Caco-2 (cell line): ENCODE measurements around the gene NDEL1. TPM values are rescaled to one million over a fixed set of nuclear protein-coding genes. Genes with fewer than 3 reads are reported as not detected.
A peak's percentile ranks its signal among the peaks of the same experiment; 100 is the strongest.

Source experiments
- Bru-seq: library from RNA; stranded (reverse); fragments of 400-500 nt; gene quantifications from one replicate; lab custom pipeline; 2021; lab: Mats Ljungman, UMichigan
- BruChase-seq, 2 experiments: library from RNA; stranded (reverse); fragments of 400-500 nt; gene quantifications; one replicate each; lab custom pipeline; 2021; lab: Mats Ljungman, UMichigan
- BruUV-seq: library from RNA; stranded (reverse); fragments of 400-500 nt; replicated peaks from 2 replicates; lab custom pipeline; 2021; lab: Mats Ljungman, UMichigan
- CTCF ChIA-PET: fragments of 300-600 bp; sonication (Branson Sonifier 250); formaldehyde crosslinking; loops from one replicate; lab custom pipeline; 2022; ENCODE audit warnings: antibody characterized with exemption; lab: Charles Lee
- POLR2A ChIA-PET: fragments of 300-600 bp; sonication (Branson Sonifier 250); formaldehyde crosslinking; loops from one replicate; lab custom pipeline; 2022; ENCODE audit warnings: antibody characterized with exemption; lab: Charles Lee
- DNase-seq, 2 experiments: peaks; one replicate each; pipeline versions ENCODE4 v3.0.0 to v3.0.0-alpha.2; 2020 to 2022
- H3K27me3 ChIP-seq: replicated peaks from 2 replicates; pipeline ENCODE4 v1.6.0; 2011; ENCODE audit warnings: low read length; ENCODE audit not compliant: control insufficient read depth, insufficient read depth
- H3K36me3 ChIP-seq: 2 replicates; pipeline ENCODE4 v1.5.1; 2011; ENCODE audit warnings: low read length; ENCODE audit not compliant: control insufficient read depth, insufficient read depth
- H3K4me1 ChIP-seq: fragments of 250-450 bp; sonication (Bioruptor Pico); 2 replicates; pipeline ENCODE4 v1.5.1; 2020; ENCODE audit warnings: mild to moderate bottlenecking
- H3K4me3 ChIP-seq: 2 replicates; pipeline ENCODE4 v1.5.1; 2011; ENCODE audit warnings: low read depth, mild to moderate bottlenecking, control low read depth, low read length
- H3K9me3 ChIP-seq: fragments of 250-450 bp; sonication (Bioruptor Pico); 2 replicates; pipeline ENCODE4 v1.5.1; 2020; ENCODE audit warnings: mild to moderate bottlenecking, moderate library complexity
- H3K27ac Mint-ChIP-seq: one replicate; pipeline ENCODE4 v1.8.0; 2022; ENCODE audit warnings: mixed read lengths; ENCODE audit not compliant: unreplicated experiment
- H3K27me3 Mint-ChIP-seq: one replicate; pipeline ENCODE4 v1.8.0; 2022; ENCODE audit warnings: mixed read lengths; ENCODE audit not compliant: insufficient read depth, unreplicated experiment
- H3K36me3 Mint-ChIP-seq: one replicate; pipeline ENCODE4 v1.8.0; 2022; ENCODE audit warnings: mild to moderate bottlenecking, mixed read lengths; ENCODE audit not compliant: insufficient read depth, unreplicated experiment
- H3K4me1 Mint-ChIP-seq: one replicate; pipeline ENCODE4 v1.8.0; 2022; ENCODE audit warnings: low read depth, mixed read lengths; ENCODE audit not compliant: unreplicated experiment
- H3K4me3 Mint-ChIP-seq: one replicate; pipeline ENCODE4 v1.8.0; 2022; ENCODE audit warnings: mild to moderate bottlenecking, moderate library complexity, mixed read lengths; ENCODE audit not compliant: unreplicated experiment
- H3K9me3 Mint-ChIP-seq: one replicate; pipeline ENCODE4 v1.8.0; 2022; ENCODE audit warnings: mixed read lengths; ENCODE audit not compliant: unreplicated experiment
- intact Hi-C: fragments of 100-400 bp; cut with micrococcal nuclease; formaldehyde crosslinking; loops from one replicate; pipeline ENCODE4 v1.10.0; 2022; ENCODE audit not compliant: unreplicated experiment
- long read RNA-seq: library from polyadenylated mRNA; stranded (forward); transcript quantifications from one replicate; pipeline ENCODE4 v2.0.0, GENCODE V29; 2022
- total RNA-seq: library from RNA; stranded (reverse); gene quantifications from 2 replicates; pipeline ENCODE4 v1.2.3, GENCODE V29; 2022
- TF ChIP-seq, protein P1 (sequence below), 2 experiments: fragments of 200-600 bp in 1 of 2; IDR thresholded peaks; 1 replicate in 1 of 2; 2 replicates in 1 of 2; pipeline versions ENCODE4 v1.5.1 to v1.8.0; 2011 to 2022; ENCODE audit warnings: antibody characterized with exemption in 1 of 2, control low read depth in 1 of 2, inconsistent platforms in 1 of 2, low read depth in 1 of 2, low read length in 1 of 2, mild to moderate bottlenecking in 1 of 2, moderate library complexity in 1 of 2; ENCODE audit not compliant: insufficient read depth in 1 of 2, severe bottlenecking in 1 of 2, unreplicated experiment in 1 of 2

NDEL1 gene, protein sequence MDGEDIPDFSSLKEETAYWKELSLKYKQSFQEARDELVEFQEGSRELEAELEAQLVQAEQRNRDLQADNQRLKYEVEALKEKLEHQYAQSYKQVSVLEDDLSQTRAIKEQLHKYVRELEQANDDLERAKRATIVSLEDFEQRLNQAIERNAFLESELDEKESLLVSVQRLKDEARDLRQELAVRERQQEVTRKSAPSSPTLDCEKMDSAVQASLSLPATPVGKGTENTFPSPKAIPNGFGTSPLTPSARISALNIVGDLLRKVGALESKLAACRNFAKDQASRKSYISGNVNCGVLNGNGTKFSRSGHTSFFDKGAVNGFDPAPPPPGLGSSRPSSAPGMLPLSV
- total RNA-seq = 32.2 and 32.3 TPM in 2 replicates
- Bru-seq, nascent RNA = percentile 78 among the genes with signal in this experiment
- percentile 81 among the genes with signal in this experiment for BruChase-seq, experiment 1, labeled RNA remaining after a 2-hour chase
- percentile 74 among the genes with signal in this experiment for BruChase-seq, experiment 2, labeled RNA remaining after a 6-hour chase
- long read RNA-seq, transcript NDEL1-204 (1 exons, 3,927 nt) = minor isoform, 9 of 49 reads
- long read RNA-seq, transcript NDEL1-201 (9 exons, 2,372 nt) = minor isoform, 13 of 49 reads
- long read RNA-seq, transcript NDEL1-203 (10 exons, 1,858 nt) = major isoform, 16 of 49 reads
- long read RNA-seq, partial matches to known transcripts = 5 of 49 reads
- long read RNA-seq, other reads (novel, unspliced or antisense) = 5 of 49 reads

DNA sequence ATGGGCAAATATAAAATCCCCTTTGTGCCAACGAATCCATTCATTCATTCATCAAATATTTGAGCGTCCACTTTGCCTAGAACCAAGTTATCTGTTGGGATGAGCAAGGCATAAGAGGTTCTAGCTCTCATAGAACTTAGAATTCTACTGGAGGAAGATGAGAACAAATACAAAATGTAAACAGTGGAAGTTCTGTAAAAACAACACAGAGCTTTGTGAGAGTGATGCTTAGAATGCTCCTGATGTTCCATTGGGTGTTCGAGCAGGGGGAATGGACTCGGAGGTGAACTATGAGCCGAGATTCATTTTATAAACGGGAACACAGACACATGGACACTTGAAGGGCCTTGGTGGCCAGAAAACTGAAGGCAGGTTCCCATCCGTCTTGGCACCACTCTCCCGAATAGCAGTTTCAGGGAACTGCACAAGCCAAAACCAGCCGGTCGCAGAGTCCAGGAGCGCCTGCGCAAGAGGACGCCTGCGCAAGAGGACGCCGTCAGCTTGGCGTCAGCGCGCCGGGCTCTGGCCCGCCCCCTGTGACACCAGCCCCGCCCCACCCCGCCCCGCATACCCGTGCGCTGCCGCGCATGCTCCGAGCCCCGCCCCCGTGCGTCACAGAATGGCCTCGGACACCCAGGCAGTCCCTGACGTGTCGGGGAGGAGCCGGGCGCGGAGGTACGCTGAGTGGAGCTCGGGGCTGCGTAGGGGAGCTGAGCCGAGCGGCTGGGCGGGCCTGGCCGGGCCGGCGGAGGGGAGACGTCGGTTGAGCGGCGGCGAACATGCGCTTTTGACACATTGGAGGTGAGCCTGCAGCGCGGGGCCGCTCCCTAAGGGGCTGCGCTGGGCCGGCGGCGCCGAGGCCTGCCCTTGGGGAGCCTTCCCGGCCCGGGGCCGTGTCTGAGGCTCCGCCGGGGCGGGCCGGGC lies at the start of gene NDEL1:
NDEL1 (plus strand) TSS at position 640 of the 924 bp plus-strand sequence. CDS start 8,388 bp downstream, outside the sequence.
- no peaks in the 10 kb centered on the region for H3K4me1 Mint-ChIP-seq
- peak; percentile 94 to 95 for DNase-seq
- no peaks in the 10 kb centered on the region for H3K27me3 Mint-ChIP-seq
- Histone ChIP-seq H3K9me3 (no peaks in the 10 kb centered on the region), H3K36me3 (no peaks in the 10 kb centered on the region), H3K27me3 (no peaks in the 10 kb centered on the region), H3K4me3 (peak within 1 kb of the TSS; percentile 84), H3K4me1 (no peaks in the 10 kb centered on the region)
- intact Hi-C loops = no loop called here
- peak within 1 kb of the TSS; percentile 85 for H3K4me3 Mint-ChIP-seq
- BruUV-seq = TSS peak; percentile 97
- peak within 1 kb of the TSS; percentile 86 for H3K27ac Mint-ChIP-seq
- H3K9me3 Mint-ChIP-seq = no peaks in the 10 kb centered on the region
- TF ChIP-seq, protein P1, sequence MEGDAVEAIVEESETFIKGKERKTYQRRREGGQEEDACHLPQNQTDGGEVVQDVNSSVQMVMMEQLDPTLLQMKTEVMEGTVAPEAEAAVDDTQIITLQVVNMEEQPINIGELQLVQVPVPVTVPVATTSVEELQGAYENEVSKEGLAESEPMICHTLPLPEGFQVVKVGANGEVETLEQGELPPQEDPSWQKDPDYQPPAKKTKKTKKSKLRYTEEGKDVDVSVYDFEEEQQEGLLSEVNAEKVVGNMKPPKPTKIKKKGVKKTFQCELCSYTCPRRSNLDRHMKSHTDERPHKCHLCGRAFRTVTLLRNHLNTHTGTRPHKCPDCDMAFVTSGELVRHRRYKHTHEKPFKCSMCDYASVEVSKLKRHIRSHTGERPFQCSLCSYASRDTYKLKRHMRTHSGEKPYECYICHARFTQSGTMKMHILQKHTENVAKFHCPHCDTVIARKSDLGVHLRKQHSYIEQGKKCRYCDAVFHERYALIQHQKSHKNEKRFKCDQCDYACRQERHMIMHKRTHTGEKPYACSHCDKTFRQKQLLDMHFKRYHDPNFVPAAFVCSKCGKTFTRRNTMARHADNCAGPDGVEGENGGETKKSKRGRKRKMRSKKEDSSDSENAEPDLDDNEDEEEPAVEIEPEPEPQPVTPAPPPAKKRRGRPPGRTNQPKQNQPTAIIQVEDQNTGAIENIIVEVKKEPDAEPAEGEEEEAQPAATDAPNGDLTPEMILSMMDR (IDR thresholded peaks at IDR 0.05; ENCODE audit: insufficient read depth in 1 of 2, low read depth in 1 of 2, low read length in 1 of 2, severe bottlenecking in 1 of 2, unreplicated experiment in 1 of 2) = no peak
- POLR2A ChIA-PET = interaction anchor here (0.6 to 1.5 kb wide), 6 partner anchors 16 to 262 kb away, joined by 3 to 7 read pairs (median 4); partner anchors contain the start of gene SLC25A35
- CTCF ChIA-PET = interaction anchor here (1.2 to 2.1 kb wide), 2 partner anchors 25 to 52 kb away, joined by 3 to 10 read pairs; no protein-coding TSS in a partner anchor
- H3K36me3 Mint-ChIP-seq = peaks cover 8% of the 10 kb centered on the region

DNA sequence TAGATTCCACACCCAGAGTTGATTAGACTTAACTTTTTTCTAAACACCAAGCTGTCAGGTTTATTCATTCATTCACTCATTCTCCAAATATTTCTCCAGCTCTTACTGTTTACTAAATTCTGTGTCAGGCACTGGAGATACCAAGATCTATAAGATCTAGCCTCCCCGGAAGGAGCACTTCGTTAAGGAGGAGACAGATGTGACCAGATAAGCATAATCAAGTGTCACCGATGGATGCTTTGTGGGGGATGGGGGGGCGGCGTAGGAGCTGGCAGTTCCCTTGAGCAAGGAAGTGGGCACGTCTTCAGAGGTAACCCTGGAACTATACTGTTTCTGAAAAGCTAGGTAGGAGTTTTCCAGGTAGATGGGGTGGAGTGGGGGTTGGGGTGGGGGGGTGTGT lies 48.8 kb upstream of the NDEL1 start:
- CTCF ChIA-PET = no interaction called here
- POLR2A ChIA-PET = no interaction called here
- DNase-seq = no peak
- Mint-ChIP-seq H3K9me3 (no peaks in the 10 kb centered on the region), H3K4me1 (no peaks in the 10 kb centered on the region), H3K36me3 (peaks cover 12% of the 10 kb centered on the region), H3K4me3 (no peak overlapping the region), H3K27ac (peak overlapping the region; percentile 48), H3K27me3 (no peaks in the 10 kb centered on the region)
- H3K36me3 ChIP-seq = no peaks in the 10 kb centered on the region
- TF ChIP-seq, protein P1 (IDR thresholded peaks at IDR 0.05; ENCODE audit: insufficient read depth in 1 of 2, low read depth in 1 of 2, low read length in 1 of 2, severe bottlenecking in 1 of 2, unreplicated experiment in 1 of 2) = no peak
- H3K4me3 ChIP-seq = no peak overlapping the region
- no TSS peak for BruUV-seq
- no peaks in the 10 kb centered on the region for H3K9me3 ChIP-seq
- no peaks in the 10 kb centered on the region for H3K27me3 ChIP-seq
- intact Hi-C loops = no loop called here
- H3K4me1 ChIP-seq = peaks cover 12% of the 10 kb centered on the region
